Measurements from ENCODE around the gene ARHGAP29.

Gene ARHGAP29

DNA sequence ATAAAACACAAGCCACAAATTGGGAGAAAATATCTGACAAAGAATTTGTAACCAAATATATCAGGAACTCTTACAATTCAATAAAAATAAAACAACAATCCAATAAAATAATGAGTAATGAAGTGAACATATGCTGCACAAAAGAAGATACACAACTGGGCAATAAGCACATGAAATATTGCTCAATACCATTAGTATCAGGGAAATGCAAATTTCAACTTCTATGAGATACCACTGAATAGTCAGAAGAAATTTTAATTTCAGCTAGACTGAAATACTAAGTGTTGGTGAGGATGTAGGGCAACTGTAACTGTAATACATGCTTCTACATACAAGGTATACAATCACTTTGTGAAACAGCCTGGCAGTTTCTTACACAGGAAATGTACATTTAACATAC is 7.4 kb upstream of the ARHGAP29 start:
- ChIA-PET POLR2A (no interaction called here), CTCF (interaction anchor here (1.4 to 5.2 kb wide), 3 partner anchors 81 to 182 kb away, joined by 6 to 35 read pairs (median 22); no protein-coding TSS in a partner anchor)
- no peaks in the 10 kb centered on the region for H3K36me3 ChIP-seq (ENCODE audit: control insufficient read depth in 2 of 2, insufficient read depth in 1 of 2, low read length in 2 of 2)
- H3K9me3 ChIP-seq (ENCODE audit: control insufficient read depth, insufficient read depth, low read depth, low read length): no peaks in the 10 kb centered on the region
- H3K27ac ChIP-seq (ENCODE audit: extremely low read depth, low read depth, low read length): no peak overlapping the region
- H3K4me3 ChIP-seq (ENCODE audit: low read depth, low read length): no peak overlapping the region
- TF ChIP-seq ZNF184 (tag by site-specific recombination; IDR thresholded peaks at IDR 0.05) (peak; percentile 90), ZFP69B (tag by site-specific recombination; IDR thresholded peaks at IDR 0.05) (no peak)
- no peaks in the 10 kb centered on the region for H3K4me1 ChIP-seq (ENCODE audit: control insufficient read depth, insufficient read depth, low read length)

DNA sequence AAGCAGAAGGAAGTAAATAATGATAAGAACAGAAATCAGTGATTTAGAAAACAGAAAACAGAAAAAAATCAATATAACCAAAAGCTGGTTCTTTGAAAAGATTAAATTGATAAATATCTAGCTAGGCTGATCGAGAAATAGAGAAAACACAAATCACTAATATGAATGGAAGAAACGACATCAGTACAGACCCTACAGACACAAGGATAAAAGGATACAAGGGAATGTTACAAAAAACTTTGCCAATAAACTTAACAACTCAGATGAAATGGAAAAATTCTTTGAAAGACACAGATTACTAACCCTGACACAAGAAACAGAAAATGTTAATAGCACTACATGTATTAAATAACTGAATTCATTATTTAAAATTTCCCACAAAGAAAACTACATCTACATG is 6.3 kb upstream of the ARHGAP29 start:
- Histone ChIP-seq H3K27ac (ENCODE audit: extremely low read depth, low read depth, low read length) (no peak overlapping the region), H3K36me3 (ENCODE audit: control insufficient read depth in 2 of 2, insufficient read depth in 1 of 2, low read length in 2 of 2) (no peaks in the 10 kb centered on the region), H3K4me1 (ENCODE audit: control insufficient read depth, insufficient read depth, low read length) (no peaks in the 10 kb centered on the region), H3K4me3 (ENCODE audit: low read depth, low read length) (no peak overlapping the region), H3K9me3 (ENCODE audit: control insufficient read depth, insufficient read depth, low read depth, low read length) (no peaks in the 10 kb centered on the region)
- POLR2A ChIA-PET: no interaction called here
- CTCF ChIA-PET: interaction anchor here (4.9 to 5.2 kb wide), 2 partner anchors 92 to 181 kb away, joined by 22 to 35 read pairs; no protein-coding TSS in a partner anchor
- no peak for TF ChIP-seq ZNF664 (tag by site-specific recombination; IDR thresholded peaks at IDR 0.05)
- no peak for TF ChIP-seq ZNF558 (tag by site-specific recombination; IDR thresholded peaks at IDR 0.05)
- TF ChIP-seq ZSCAN23 (tag by site-specific recombination; IDR thresholded peaks at IDR 0.05): no peak
- no peak for TF ChIP-seq ZNF514 (tag by site-specific recombination; IDR thresholded peaks at IDR 0.05)
- TF ChIP-seq ZNF626 (tag by site-specific recombination; IDR thresholded peaks at IDR 0.05): peak; percentile 57; the same call in 1 of the 2 replicates
- TF ChIP-seq KLF1 (tag by site-specific recombination; IDR thresholded peaks at IDR 0.05): no peak
- peak; percentile 16 for TF ChIP-seq ZNF529 (tag by site-specific recombination; IDR thresholded peaks at IDR 0.05; ENCODE audit: insufficient replicate concordance)
- TF ChIP-seq SETDB1 (IDR thresholded peaks at IDR 0.05; ENCODE audit: insufficient read length, low read length): peak; percentile 94
- peak; percentile 36; the same call in 1 of the 2 replicates for TF ChIP-seq ZNF549 (tag by site-specific recombination; IDR thresholded peaks at IDR 0.05)
- no peak for TF ChIP-seq ZNF701 (tag by site-specific recombination; IDR thresholded peaks at IDR 0.05)
- no peak for TF ChIP-seq ZNF792 (tag by site-specific recombination; IDR thresholded peaks at IDR 0.05)
- TF ChIP-seq ZNF37A (tag by site-specific recombination; IDR thresholded peaks at IDR 0.05): no peak

DNA sequence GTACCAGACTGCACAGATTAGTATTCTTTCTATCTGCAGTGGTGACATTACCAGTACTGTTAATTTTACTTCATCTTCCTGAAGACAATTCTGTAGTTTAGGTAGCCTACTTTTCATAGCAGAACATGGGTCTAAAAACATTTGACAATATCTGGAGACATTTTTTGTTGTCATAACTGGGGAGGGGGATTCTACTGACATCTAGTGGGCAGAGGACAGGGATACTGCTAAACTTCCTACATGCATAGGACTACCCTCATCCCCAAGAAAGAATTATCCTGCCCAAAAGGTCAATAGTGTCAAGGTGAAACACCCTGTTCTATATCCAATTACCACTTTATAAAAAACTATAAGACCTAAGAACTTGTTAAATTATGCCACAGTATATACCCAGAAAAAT is 3.4 kb upstream of the ARHGAP29 start:
- ChIA-PET CTCF (interaction anchor here (0.9 to 3.3 kb wide), 4 partner anchors 29 to 201 kb away, joined by 3 to 20 read pairs (median 5); no protein-coding TSS in a partner anchor), POLR2A (no interaction called here)
- no peaks in the 10 kb centered on the region for H3K36me3 ChIP-seq (ENCODE audit: control insufficient read depth in 2 of 2, insufficient read depth in 1 of 2, low read length in 2 of 2)
- TF ChIP-seq ZNF121 (tag by site-specific recombination; IDR thresholded peaks at IDR 0.05): no peak
- peak; percentile 59 for TF ChIP-seq ZNF654 (tag by site-specific recombination; IDR thresholded peaks at IDR 0.05; ENCODE audit: low read depth)
- TF ChIP-seq, protein P1, sequence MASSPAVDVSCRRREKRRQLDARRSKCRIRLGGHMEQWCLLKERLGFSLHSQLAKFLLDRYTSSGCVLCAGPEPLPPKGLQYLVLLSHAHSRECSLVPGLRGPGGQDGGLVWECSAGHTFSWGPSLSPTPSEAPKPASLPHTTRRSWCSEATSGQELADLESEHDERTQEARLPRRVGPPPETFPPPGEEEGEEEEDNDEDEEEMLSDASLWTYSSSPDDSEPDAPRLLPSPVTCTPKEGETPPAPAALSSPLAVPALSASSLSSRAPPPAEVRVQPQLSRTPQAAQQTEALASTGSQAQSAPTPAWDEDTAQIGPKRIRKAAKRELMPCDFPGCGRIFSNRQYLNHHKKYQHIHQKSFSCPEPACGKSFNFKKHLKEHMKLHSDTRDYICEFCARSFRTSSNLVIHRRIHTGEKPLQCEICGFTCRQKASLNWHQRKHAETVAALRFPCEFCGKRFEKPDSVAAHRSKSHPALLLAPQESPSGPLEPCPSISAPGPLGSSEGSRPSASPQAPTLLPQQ (tag by site-specific recombination; IDR thresholded peaks at IDR 0.05): no peak
- H3K27ac ChIP-seq (ENCODE audit: extremely low read depth, low read depth, low read length): no peak overlapping the region
- no peak overlapping the region for H3K4me3 ChIP-seq (ENCODE audit: low read depth, low read length)
- no peaks in the 10 kb centered on the region for H3K9me3 ChIP-seq (ENCODE audit: control insufficient read depth, insufficient read depth, low read depth, low read length)
- peaks cover 3% of the 10 kb centered on the region; the same call in 1 of the 2 replicates for H3K4me1 ChIP-seq (ENCODE audit: control insufficient read depth, insufficient read depth, low read length)

DNA sequence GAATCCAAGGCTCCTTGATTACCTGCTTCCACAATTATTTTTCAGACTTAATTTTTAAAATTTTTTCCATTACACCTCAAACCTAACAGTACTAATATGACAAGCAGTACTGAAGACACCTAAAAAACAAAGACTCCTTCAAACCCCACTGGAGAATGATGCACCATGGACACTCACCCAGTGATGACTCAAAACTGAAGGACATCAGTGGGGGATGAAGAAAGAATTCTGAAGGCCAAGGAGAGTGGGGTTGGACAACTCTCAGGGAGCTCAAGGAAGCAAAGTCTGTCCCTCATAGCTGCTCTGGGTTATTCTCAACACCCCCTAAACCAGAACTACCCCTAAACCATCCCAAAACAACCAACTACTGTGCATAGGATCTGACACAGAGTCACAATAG is 2.4 kb upstream of the ARHGAP29 start:
- Histone ChIP-seq H3K4me3 (ENCODE audit: low read depth, low read length) (no peak overlapping the region), H3K27ac (ENCODE audit: extremely low read depth, low read depth, low read length) (no peak overlapping the region), H3K9me3 (ENCODE audit: control insufficient read depth, insufficient read depth, low read depth, low read length) (no peaks in the 10 kb centered on the region), H3K4me1 (ENCODE audit: control insufficient read depth, insufficient read depth, low read length) (peaks cover 9% of the 10 kb centered on the region), H3K36me3 (ENCODE audit: control insufficient read depth in 2 of 2, insufficient read depth in 1 of 2, low read length in 2 of 2) (no peaks in the 10 kb centered on the region)
- ChIA-PET POLR2A (interaction anchor here (1.0 kb wide), 1 partner anchor 12 kb away, joined by 3 read pairs; no protein-coding TSS in a partner anchor), CTCF (interaction anchor here (0.6 to 3.3 kb wide), 6 partner anchors 30 to 1452 kb away, joined by 3 to 20 read pairs (median 4); no protein-coding TSS in a partner anchor)
- TF ChIP-seq, protein P2, sequence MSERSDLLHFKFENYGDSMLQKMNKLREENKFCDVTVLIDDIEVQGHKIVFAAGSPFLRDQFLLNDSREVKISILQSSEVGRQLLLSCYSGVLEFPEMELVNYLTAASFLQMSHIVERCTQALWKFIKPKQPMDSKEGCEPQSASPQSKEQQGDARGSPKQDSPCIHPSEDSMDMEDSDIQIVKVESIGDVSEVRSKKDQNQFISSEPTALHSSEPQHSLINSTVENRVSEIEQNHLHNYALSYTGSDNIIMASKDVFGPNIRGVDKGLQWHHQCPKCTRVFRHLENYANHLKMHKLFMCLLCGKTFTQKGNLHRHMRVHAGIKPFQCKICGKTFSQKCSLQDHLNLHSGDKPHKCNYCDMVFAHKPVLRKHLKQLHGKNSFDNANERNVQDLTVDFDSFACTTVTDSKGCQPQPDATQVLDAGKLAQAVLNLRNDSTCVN (tag by site-specific recombination; optimal IDR thresholded peaks at IDR 0.05): no peak
- no peak for TF ChIP-seq ZIC2 (tag by site-specific recombination; IDR thresholded peaks at IDR 0.05)
- no peak for TF ChIP-seq ZNF837 (tag by site-specific recombination; IDR thresholded peaks at IDR 0.05)
- TF ChIP-seq ZNF16 (tag by site-specific recombination; IDR thresholded peaks at IDR 0.05; ENCODE audit: low read depth): no peak
- TF ChIP-seq ZNF530 (tag by site-specific recombination; IDR thresholded peaks at IDR 0.05; ENCODE audit: low read depth): no peak
- no peak for TF ChIP-seq ZNF174 (tag by site-specific recombination; IDR thresholded peaks at IDR 0.05)
- TF ChIP-seq, protein P3, sequence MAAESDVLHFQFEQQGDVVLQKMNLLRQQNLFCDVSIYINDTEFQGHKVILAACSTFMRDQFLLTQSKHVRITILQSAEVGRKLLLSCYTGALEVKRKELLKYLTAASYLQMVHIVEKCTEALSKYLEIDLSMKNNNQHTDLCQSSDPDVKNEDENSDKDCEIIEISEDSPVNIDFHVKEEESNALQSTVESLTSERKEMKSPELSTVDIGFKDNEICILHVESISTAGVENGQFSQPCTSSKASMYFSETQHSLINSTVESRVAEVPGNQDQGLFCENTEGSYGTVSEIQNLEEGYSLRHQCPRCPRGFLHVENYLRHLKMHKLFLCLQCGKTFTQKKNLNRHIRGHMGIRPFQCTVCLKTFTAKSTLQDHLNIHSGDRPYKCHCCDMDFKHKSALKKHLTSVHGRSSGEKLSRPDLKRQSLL (tag by site-specific recombination; IDR thresholded peaks at IDR 0.05): no peak

Measured in HEK293 (cell line).